Ammon's horn (tissue), 1 donor: Measurements from ENCODE around the gene GRWD1.

Experiments used
- DNase-seq: peaks from one replicate; pipeline ENCODE4 v3.0.0-alpha.2; 2016; ENCODE audit warnings: low spot score

GRWD1 gene

GRCh38 chr19:48445606-48446481 lies at the start of gene GRWD1:
Gene GRWD1 (plus strand): TSS chr19:48445983. CDS start chr19:48446006, 23 bp downstream.
- peak; percentile 96 for DNase-seq

- no peak for DNase-seq
Measured at GRCh38 chr19:48396016-48396823, 49.6 kb upstream of the GRWD1 start.

- DNase-seq, result no peak
Measured at GRCh38 chr19:48396824-48397176, 49.0 kb upstream of the GRWD1 start.

GRCh38 chr19:48397263-48398101 lies 48.3 kb upstream of the GRWD1 start:
- no peak for DNase-seq

GRCh38 chr19:48398102-48398374 lies 47.7 kb upstream of the GRWD1 start:
- no peak for DNase-seq

- DNase-seq, result peak; percentile 22
Measured at GRCh38 chr19:48398375-48399235, 47.2 kb upstream of the GRWD1 start.

GRCh38 chr19:48400018-48400742 lies 45.6 kb upstream of the GRWD1 start:
- no peak for DNase-seq

- no peak for DNase-seq
Measured at GRCh38 chr19:48401287-48401686, 44.5 kb upstream of the GRWD1 start.

- DNase-seq, result peak; percentile 76
Measured at GRCh38 chr19:48403606-48404005, 42.2 kb upstream of the GRWD1 start.

GRCh38 chr19:48405010-48405659 lies 40.6 kb upstream of the GRWD1 start:
- no peak for DNase-seq

- no peak for DNase-seq
Measured at GRCh38 chr19:48405850-48406249, 39.9 kb upstream of the GRWD1 start.

GRCh38 chr19:48413879-48414587 lies 31.8 kb upstream of the GRWD1 start:
- no peak for DNase-seq

- DNase-seq, result peak; percentile 70
Measured at GRCh38 chr19:48415395-48415794, 30.4 kb upstream of the GRWD1 start.

- no peak for DNase-seq
Measured at GRCh38 chr19:48415806-48416221, 30.0 kb upstream of the GRWD1 start.

GRCh38 chr19:48417421-48417820 lies 28.4 kb upstream of the GRWD1 start:
- DNase-seq, result no peak

- no peak for DNase-seq
Measured at GRCh38 chr19:48418317-48419064, 27.3 kb upstream of the GRWD1 start.

GRCh38 chr19:48419158-48419920 lies 26.4 kb upstream of the GRWD1 start:
- DNase-seq, result peak; percentile 48

- DNase-seq, result no peak
Measured at GRCh38 chr19:48421548-48421947, 24.2 kb upstream of the GRWD1 start.
